ENCODE data around the gene UTP25.

The UTP25 gene

GRCh38 chr1:209805875-209806760, 21.7 kb upstream of the UTP25 start, which contains the start of gene IRF6:
Gene IRF6 (minus strand): TSS chr1:209806142. CDS start chr1:209801413, 4,729 bp downstream.
- peak; percentile 60 for DNase-seq

GRCh38 chr1:209807509-209807908, 20.3 kb upstream of the UTP25 start:
- DNase-seq: no peak

GRCh38 chr1:209808059-209808581, 19.7 kb upstream of the UTP25 start:
- DNase-seq: no peak

GRCh38 chr1:209809611-209810010, 18.2 kb upstream of the UTP25 start:
- DNase-seq: no peak

GRCh38 chr1:209810783-209811182, 17.0 kb upstream of the UTP25 start:
- no peak for DNase-seq

- DNase-seq: no peak
Measured at GRCh38 chr1:209813902-209814301, 13.9 kb upstream of the UTP25 start.

- DNase-seq: no peak
Measured at GRCh38 chr1:209815490-209815889, 12.3 kb upstream of the UTP25 start.

- DNase-seq: no peak
Measured at GRCh38 chr1:209815931-209816341, 11.8 kb upstream of the UTP25 start.

- DNase-seq: no peak
Measured at GRCh38 chr1:209816923-209817322, 10.8 kb upstream of the UTP25 start.

- DNase-seq: no peak
Measured at GRCh38 chr1:209817691-209818090, 10.1 kb upstream of the UTP25 start.

GRCh38 chr1:209819058-209819457, 8.7 kb upstream of the UTP25 start:
- DNase-seq: no peak

GRCh38 chr1:209820986-209821385, 6.8 kb upstream of the UTP25 start:
- DNase-seq: no peak

GRCh38 chr1:209822706-209823105, 5.1 kb upstream of the UTP25 start:
- DNase-seq: no peak

GRCh38 chr1:209823143-209824041, 4.4 kb upstream of the UTP25 start:
- peak; percentile 38 for DNase-seq

- no peak for DNase-seq
Measured at GRCh38 chr1:209825591-209826434, 2.0 kb upstream of the UTP25 start.

GRCh38 chr1:209829716-209830115, 1.9 kb downstream of the UTP25 start:
- DNase-seq: no peak

GRCh38 chr1:209830722-209831121, 3.0 kb downstream of the UTP25 start:
- DNase-seq: no peak

GRCh38 chr1:209831615-209832014, 3.8 kb downstream of the UTP25 start:
- DNase-seq: no peak

GRCh38 chr1:209835782-209836298, 8.1 kb downstream of the UTP25 start:
- no peak for DNase-seq

- DNase-seq: no peak
Measured at GRCh38 chr1:209837671-209838070, 9.9 kb downstream of the UTP25 start.

GRCh38 chr1:209838537-209838936, 10.8 kb downstream of the UTP25 start:
- no peak for DNase-seq

GRCh38 chr1:209839875-209840546, 12.2 kb downstream of the UTP25 start:
- no peak for DNase-seq

All from retina (tissue), 1 donor.